Natural killer cell (primary cell): ENCODE data around the gene ACTN4. TPM values are rescaled to one million over a fixed set of nuclear protein-coding genes. Genes with fewer than 3 reads are reported as not detected.

ENCODE experiments used
- ATAC-seq, 3 donors: fragments of 150-1000 bp in 2 of 3; fragments of 200-7000 bp in 1 of 3; cut with Tn5 transposase; 1 replicate in 1 of 3; 2 replicates in 2 of 3; pipeline ENCODE4 v1.10.0; 2021; ENCODE audit warnings: mild to moderate bottlenecking in 2 of 3, moderate library complexity in 2 of 3
- DNase-seq, 2 donors: peaks; one replicate each; pipeline versions ENCODE4 v3.0.0 to v3.0.0-alpha.2; 2013 to 2021; ENCODE audit warnings: mixed read lengths in 1 of 2
- H3K27ac ChIP-seq: one replicate; pipeline ENCODE4 v1.5.1; 2013; ENCODE audit warnings: mild to moderate bottlenecking, low read length
- H3K27me3 ChIP-seq: one replicate; pipeline ENCODE4 v1.6.1; 2013; ENCODE audit warnings: low read length; ENCODE audit not compliant: control insufficient read depth, insufficient read depth
- H3K36me3 ChIP-seq: one replicate; pipeline ENCODE4 v1.6.1; 2013; ENCODE audit warnings: low read length; ENCODE audit not compliant: control insufficient read depth, insufficient read depth
- H3K4me1 ChIP-seq: one replicate; pipeline ENCODE4 v1.6.1; 2013; ENCODE audit warnings: low read length; ENCODE audit not compliant: control insufficient read depth, insufficient read depth
- H3K4me3 ChIP-seq: one replicate; pipeline ENCODE4 v1.5.1; 2013; ENCODE audit warnings: low read length
- H3K9me3 ChIP-seq: one replicate; pipeline ENCODE4 v1.6.1; 2013; ENCODE audit warnings: low read length; ENCODE audit not compliant: control insufficient read depth, insufficient read depth
- H3K27ac Mint-ChIP-seq, 2 donors: one replicate each; pipeline ENCODE4 v1.8.0; 2022; ENCODE audit warnings: mild to moderate bottlenecking in 2 of 2, mixed read lengths in 2 of 2, moderate library complexity in 1 of 2
- H3K27me3 Mint-ChIP-seq, 2 donors: one replicate each; pipeline ENCODE4 v1.8.0; 2022; ENCODE audit warnings: low read depth in 2 of 2, mixed read lengths in 2 of 2
- H3K36me3 Mint-ChIP-seq: one replicate; pipeline ENCODE4 v1.8.0; 2022; ENCODE audit warnings: mixed read lengths
- H3K4me1 Mint-ChIP-seq, 2 donors: one replicate each; pipeline ENCODE4 v1.8.0; 2022; ENCODE audit warnings: mixed read lengths in 2 of 2
- H3K4me3 Mint-ChIP-seq: one replicate; pipeline ENCODE4 v1.8.0; 2022; ENCODE audit warnings: mild to moderate bottlenecking, moderate library complexity, mixed read lengths
- H3K9me3 Mint-ChIP-seq, 2 donors: one replicate each; pipeline ENCODE4 v1.8.0; 2022; ENCODE audit warnings: mixed read lengths in 2 of 2
- WGBS: methylation state at CpG from one replicate; pipeline ENCODE4 v1.1.7; 2013; ENCODE audit warnings: missing lambda C conversion rate; ENCODE audit not compliant: insufficient coverage; 5-methylcytosine and 5-hydroxymethylcytosine counted together
- intact Hi-C: fragments of 100-400 bp; cut with micrococcal nuclease; formaldehyde crosslinking; loops from one replicate; pipeline ENCODE4 v1.14.2; 2022
- total RNA-seq, 4 donors: library from RNA; stranded (reverse); fragments of 120-200 nt in 1 of 4; gene quantifications; one replicate each; pipeline versions ENCODE4 v1.2.3 to v1.2.4, GENCODE V29; 2013 to 2022
- TF ChIP-seq, protein P1 (sequence below): fragments of 200-600 bp; IDR thresholded peaks from one replicate; pipeline ENCODE4 v1.8.0; 2022; ENCODE audit warnings: antibody characterized with exemption

ACTN4 gene
- total RNA-seq, 3 donors from 2014 or later (not counting 1 experiment from before 2014, with no cell fraction given), result 443 to 595 (median 541) TPM

DNA sequence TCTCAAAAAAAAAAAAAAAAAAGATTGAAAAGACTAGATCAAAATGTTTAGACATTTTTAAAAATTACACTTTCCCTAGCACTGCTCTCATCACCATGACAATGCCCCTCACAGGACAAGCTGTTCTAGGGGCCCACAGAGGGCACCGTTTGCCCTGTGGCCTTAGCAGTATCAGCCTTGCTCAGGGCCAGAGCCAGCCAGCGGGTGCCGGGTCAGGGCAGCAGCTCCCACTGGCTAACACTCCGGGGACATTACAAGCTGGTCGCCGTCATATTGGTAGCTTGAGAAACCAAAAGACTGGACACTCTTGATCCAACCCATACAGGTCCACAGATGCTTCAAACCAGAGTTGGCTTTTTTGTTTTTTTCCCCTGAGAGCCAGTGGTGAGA is 78.8 kb downstream of the ACTN4 start:
- Histone ChIP-seq H3K36me3 (peaks cover 82% of the 10 kb centered on the region), H3K9me3 (no peaks in the 10 kb centered on the region), H3K27me3 (no peaks in the 10 kb centered on the region), H3K27ac (peak overlapping the region; percentile 83), H3K4me1 (peaks cover 57% of the 10 kb centered on the region), H3K4me3 (no peak overlapping the region)
- peaks cover 6% of the 10 kb centered on the region for H3K36me3 Mint-ChIP-seq
- H3K27me3 Mint-ChIP-seq, result no peaks in the 10 kb centered on the region
- TF ChIP-seq, protein P1, sequence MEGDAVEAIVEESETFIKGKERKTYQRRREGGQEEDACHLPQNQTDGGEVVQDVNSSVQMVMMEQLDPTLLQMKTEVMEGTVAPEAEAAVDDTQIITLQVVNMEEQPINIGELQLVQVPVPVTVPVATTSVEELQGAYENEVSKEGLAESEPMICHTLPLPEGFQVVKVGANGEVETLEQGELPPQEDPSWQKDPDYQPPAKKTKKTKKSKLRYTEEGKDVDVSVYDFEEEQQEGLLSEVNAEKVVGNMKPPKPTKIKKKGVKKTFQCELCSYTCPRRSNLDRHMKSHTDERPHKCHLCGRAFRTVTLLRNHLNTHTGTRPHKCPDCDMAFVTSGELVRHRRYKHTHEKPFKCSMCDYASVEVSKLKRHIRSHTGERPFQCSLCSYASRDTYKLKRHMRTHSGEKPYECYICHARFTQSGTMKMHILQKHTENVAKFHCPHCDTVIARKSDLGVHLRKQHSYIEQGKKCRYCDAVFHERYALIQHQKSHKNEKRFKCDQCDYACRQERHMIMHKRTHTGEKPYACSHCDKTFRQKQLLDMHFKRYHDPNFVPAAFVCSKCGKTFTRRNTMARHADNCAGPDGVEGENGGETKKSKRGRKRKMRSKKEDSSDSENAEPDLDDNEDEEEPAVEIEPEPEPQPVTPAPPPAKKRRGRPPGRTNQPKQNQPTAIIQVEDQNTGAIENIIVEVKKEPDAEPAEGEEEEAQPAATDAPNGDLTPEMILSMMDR, result no peak
- ATAC-seq (peak; percentile 19 to 28 (median 27)), DNase-seq (no peak)
- WGBS, result 70% methylated on average over 6 of the region's 6 CpGs
- peak overlapping the region; percentile 57 for H3K4me3 Mint-ChIP-seq
- peak overlapping the region; percentile 88 to 89 for H3K27ac Mint-ChIP-seq
- peaks cover 26 to 46% of the 10 kb centered on the region in 2 donors for H3K4me1 Mint-ChIP-seq
- intact Hi-C loops, result loop anchor here (2.0 kb wide), 1 partner anchor 45 kb away; no protein-coding TSS in a partner anchor
- no peaks in the 10 kb centered on the region for H3K9me3 Mint-ChIP-seq

DNA sequence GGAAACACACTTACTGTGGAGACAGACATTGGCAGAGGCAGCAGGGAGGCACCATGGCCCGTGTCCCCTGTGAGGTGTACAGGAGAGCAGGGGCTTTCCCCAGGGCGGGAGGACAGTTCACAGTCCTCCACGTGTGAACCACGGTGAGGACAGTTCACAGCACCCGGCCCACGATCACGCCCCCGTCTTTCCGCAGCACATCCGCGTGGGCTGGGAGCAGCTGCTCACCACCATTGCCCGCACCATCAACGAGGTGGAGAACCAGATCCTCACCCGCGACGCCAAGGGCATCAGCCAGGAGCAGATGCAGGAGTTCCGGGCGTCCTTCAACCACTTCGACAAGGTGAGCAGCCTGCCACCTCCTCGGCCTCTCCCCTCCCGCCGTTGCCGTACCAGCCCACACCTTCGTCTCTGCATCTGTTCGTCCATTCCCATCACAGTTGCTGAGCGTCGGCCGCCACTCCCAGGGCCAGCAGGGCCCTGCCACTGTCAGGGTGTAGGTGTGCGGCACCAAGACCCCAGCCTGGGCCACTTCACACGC is 79.4 kb downstream of the ACTN4 start:
- no peaks in the 10 kb centered on the region for H3K9me3 ChIP-seq
- peaks cover 81% of the 10 kb centered on the region for H3K36me3 ChIP-seq
- intact Hi-C loops, result loop anchor here (2.0 kb wide), 1 partner anchor 46 kb away; no protein-coding TSS in a partner anchor
- peaks cover 62% of the 10 kb centered on the region for H3K4me1 ChIP-seq
- Mint-ChIP-seq H3K4me3 (peak overlapping the region; percentile 57), H3K27me3 (no peaks in the 10 kb centered on the region), H3K27ac (peak overlapping the region; percentile 88 to 89), H3K9me3 (no peaks in the 10 kb centered on the region), H3K4me1 (peaks cover 31 to 47% of the 10 kb centered on the region in 2 donors), H3K36me3 (peaks cover 6% of the 10 kb centered on the region)
- no peaks in the 10 kb centered on the region for H3K27me3 ChIP-seq
- H3K4me3 ChIP-seq, result no peak overlapping the region
- TF ChIP-seq, protein P1, result no peak
- WGBS, result 43% methylated on average over 30 of the region's 30 CpGs
- ATAC-seq (peak; percentile 91 to 92 (median 92)), DNase-seq (peak; percentile 67 to 70)
- peak overlapping the region; percentile 83 for H3K27ac ChIP-seq

DNA sequence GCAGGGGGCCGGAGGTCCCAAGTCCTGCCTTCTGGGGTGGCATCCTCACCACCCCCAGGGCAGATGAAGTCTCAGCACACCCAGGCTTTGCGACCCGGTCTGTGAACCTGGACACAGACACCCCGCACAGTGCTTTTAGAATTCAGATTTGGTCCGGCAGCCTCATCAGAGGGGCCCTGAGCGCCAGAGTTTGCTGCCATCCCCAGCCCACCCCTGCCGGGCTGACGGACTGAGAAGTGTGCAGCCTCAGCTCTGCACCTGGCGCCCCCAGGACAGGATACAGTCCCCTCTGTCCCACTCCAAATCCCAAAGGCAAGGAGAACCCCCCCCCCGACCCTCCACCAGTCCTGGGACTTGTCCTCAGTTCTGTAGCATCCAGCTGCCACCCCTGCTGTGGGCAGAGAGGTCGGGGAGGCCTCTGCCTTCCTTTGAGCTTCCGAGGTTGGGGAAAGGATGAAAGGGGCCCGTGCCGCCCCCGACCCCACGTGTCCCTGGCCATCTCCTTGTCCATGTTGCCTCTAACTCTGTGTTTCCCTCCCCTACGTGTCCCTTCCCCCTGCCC is 79.9 kb downstream of the ACTN4 start:
- Histone ChIP-seq H3K27ac (peak overlapping the region; percentile 83), H3K4me1 (peaks cover 68% of the 10 kb centered on the region), H3K9me3 (no peaks in the 10 kb centered on the region), H3K36me3 (peaks cover 75% of the 10 kb centered on the region), H3K27me3 (no peaks in the 10 kb centered on the region), H3K4me3 (no peak overlapping the region)
- Mint-ChIP-seq H3K4me1 (peaks cover 37 to 52% of the 10 kb centered on the region in 2 donors), H3K27me3 (no peaks in the 10 kb centered on the region), H3K27ac (peak overlapping the region; percentile 88 to 89), H3K36me3 (peaks cover 6% of the 10 kb centered on the region), H3K9me3 (no peaks in the 10 kb centered on the region), H3K4me3 (no peak overlapping the region)
- no peak for DNase-seq
- intact Hi-C loops, result loop anchor here (2.0 kb wide), 1 partner anchor 47 kb away; no protein-coding TSS in a partner anchor
- TF ChIP-seq, protein P1, result no peak
- no peak for ATAC-seq
- WGBS, result 93% methylated on average over 16 of the region's 17 CpGs
